Measurements from ENCODE around the gene CFAP299.

Gene CFAP299

DNA sequence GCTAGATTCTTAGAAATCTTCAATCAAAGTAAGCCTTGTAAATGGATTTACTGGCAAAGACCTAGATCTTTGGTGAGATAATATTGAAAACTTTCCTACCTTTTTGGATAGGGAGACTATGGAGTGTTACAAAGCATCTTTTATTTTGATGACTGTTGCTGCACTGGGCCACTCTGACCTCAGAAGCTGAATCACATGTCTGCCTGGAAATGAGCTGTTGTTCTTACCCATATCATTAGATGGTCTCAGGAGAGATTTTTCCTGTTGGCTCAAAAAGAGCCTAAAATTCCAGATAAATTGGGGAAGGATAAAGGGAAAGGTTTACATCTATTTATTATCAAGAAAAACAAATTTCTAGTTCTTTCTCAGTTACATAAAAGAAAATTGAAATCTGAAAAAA, 567.5 kb downstream of the CFAP299 start:
- H2AFZ ChIP-seq (ENCODE audit: low read depth, low read length): no peak overlapping the region
- no peak overlapping the region for H3K9ac ChIP-seq (ENCODE audit: low read length)
- H3K9me3 ChIP-seq (ENCODE audit: insufficient read depth, low read length): peaks cover 21% of the 10 kb centered on the region
- H3K36me3 ChIP-seq (replicated peaks; ENCODE audit: low read depth, low read length): no peaks in the 10 kb centered on the region
- no peak overlapping the region for H3K4me2 ChIP-seq (ENCODE audit: low read length)
- H3K79me2 ChIP-seq (ENCODE audit: low read length): no peaks in the 10 kb centered on the region
- H3K27ac ChIP-seq (ENCODE audit: low read length): no peak overlapping the region
- no peak for TF ChIP-seq CTCF (IDR thresholded peaks at IDR 0.05; ENCODE audit: low read depth, low read length)
- no peak for TF ChIP-seq EZH2phosphoT487 (IDR thresholded peaks at IDR 0.05; ENCODE audit: low read depth)
- no peak overlapping the region for H3K4me3 ChIP-seq (ENCODE audit: low read length)
- H3K27me3 ChIP-seq (ENCODE audit: low read depth, low read length): no peaks in the 10 kb centered on the region
- peaks cover 1% of the 10 kb centered on the region for H3K4me1 ChIP-seq (ENCODE audit: low read length)
- no peaks in the 10 kb centered on the region for H4K20me1 ChIP-seq (ENCODE audit: insufficient read depth, low read length)

- Histone ChIP-seq H4K20me1 (ENCODE audit: insufficient read depth, low read length) (no peaks in the 10 kb centered on the region), H3K9ac (ENCODE audit: low read length) (no peak overlapping the region), H3K4me1 (ENCODE audit: low read length) (peaks cover 20% of the 10 kb centered on the region), H2AFZ (ENCODE audit: low read depth, low read length) (no peak overlapping the region), H3K27ac (ENCODE audit: low read length) (no peak overlapping the region), H3K36me3 (replicated peaks; ENCODE audit: low read depth, low read length) (peaks cover 3% of the 10 kb centered on the region), H3K4me3 (ENCODE audit: low read length) (no peak overlapping the region), H3K79me2 (ENCODE audit: low read length) (no peaks in the 10 kb centered on the region), H3K4me2 (ENCODE audit: low read length) (no peak overlapping the region), H3K9me3 (ENCODE audit: insufficient read depth, low read length) (peaks cover 25% of the 10 kb centered on the region), H3K27me3 (ENCODE audit: low read depth, low read length) (no peaks in the 10 kb centered on the region)
- TF ChIP-seq EZH2phosphoT487 (IDR thresholded peaks at IDR 0.05; ENCODE audit: low read depth) (no peak), CTCF (IDR thresholded peaks at IDR 0.05; ENCODE audit: low read depth, low read length) (no peak)
Measured at GRCh38 chr4:80909938-80910337, 574.4 kb downstream of the CFAP299 start.

GRCh38 chr4:80911458-80911857, 575.9 kb downstream of the CFAP299 start:
- Histone ChIP-seq H4K20me1 (ENCODE audit: insufficient read depth, low read length) (no peaks in the 10 kb centered on the region), H3K9me3 (ENCODE audit: insufficient read depth, low read length) (peaks cover 12% of the 10 kb centered on the region), H2AFZ (ENCODE audit: low read depth, low read length) (no peak overlapping the region), H3K4me3 (ENCODE audit: low read length) (no peak overlapping the region), H3K79me2 (ENCODE audit: low read length) (no peaks in the 10 kb centered on the region), H3K4me2 (ENCODE audit: low read length) (no peak overlapping the region), H3K27ac (ENCODE audit: low read length) (no peak overlapping the region), H3K27me3 (ENCODE audit: low read depth, low read length) (no peaks in the 10 kb centered on the region), H3K4me1 (ENCODE audit: low read length) (peaks cover 20% of the 10 kb centered on the region), H3K9ac (ENCODE audit: low read length) (no peak overlapping the region), H3K36me3 (replicated peaks; ENCODE audit: low read depth, low read length) (peaks cover 3% of the 10 kb centered on the region)
- TF ChIP-seq EZH2phosphoT487 (IDR thresholded peaks at IDR 0.05; ENCODE audit: low read depth) (no peak), CTCF (IDR thresholded peaks at IDR 0.05; ENCODE audit: low read depth, low read length) (no peak)

GRCh38 chr4:80912350-80912749, 576.8 kb downstream of the CFAP299 start:
- no peaks in the 10 kb centered on the region for H4K20me1 ChIP-seq (ENCODE audit: insufficient read depth, low read length)
- H3K27me3 ChIP-seq (ENCODE audit: low read depth, low read length): no peaks in the 10 kb centered on the region
- H3K4me3 ChIP-seq (ENCODE audit: low read length): no peak overlapping the region
- peaks cover 20% of the 10 kb centered on the region for H3K4me1 ChIP-seq (ENCODE audit: low read length)
- no peak overlapping the region for H3K4me2 ChIP-seq (ENCODE audit: low read length)
- H3K36me3 ChIP-seq (replicated peaks; ENCODE audit: low read depth, low read length): peaks cover 3% of the 10 kb centered on the region
- H2AFZ ChIP-seq (ENCODE audit: low read depth, low read length): no peak overlapping the region
- no peak overlapping the region for H3K9ac ChIP-seq (ENCODE audit: low read length)
- H3K79me2 ChIP-seq (ENCODE audit: low read length): no peaks in the 10 kb centered on the region
- TF ChIP-seq CTCF (IDR thresholded peaks at IDR 0.05; ENCODE audit: low read depth, low read length): no peak
- no peak for TF ChIP-seq EZH2phosphoT487 (IDR thresholded peaks at IDR 0.05; ENCODE audit: low read depth)
- H3K27ac ChIP-seq (ENCODE audit: low read length): no peak overlapping the region
- peaks cover 11% of the 10 kb centered on the region for H3K9me3 ChIP-seq (ENCODE audit: insufficient read depth, low read length)

Measured in OCI-LY3 (cell line).